K562 (cell line): Measurements from ENCODE around the gene CHSY1. TPM values are rescaled to one million over a fixed set of nuclear protein-coding genes. Genes with fewer than 3 reads are reported as not detected.
A peak's percentile ranks its signal among the peaks of the same experiment; 100 is the strongest.

Source experiments
- ATAC-seq: fragments of 200-7000 bp; cut with Tn5 transposase; 3 replicates; pipeline ENCODE4 v1.9.1; 2020; ENCODE audit warnings: moderate library complexity
- BruUV-seq: library from RNA; stranded (reverse); fragments of 400-500 nt; replicated peaks from 2 replicates; lab custom pipeline; 2021; lab: Mats Ljungman, UMichigan
- CTCF ChIA-PET: fragments of 300-600 bp; formaldehyde crosslinking; extraction: SDS; loops from one replicate; lab custom pipeline; 2021; ENCODE audit warnings: low intra/inter-chr PET ratio; lab: Yijun Ruan, JAX
- POLR2A ChIA-PET: fragments of 300-600, 350-650 bp; sonication (Branson Sonifier 250); formaldehyde crosslinking; extraction: SDS; loops from one replicate; lab custom pipeline; 2021; ENCODE audit warnings: antibody characterized with exemption, inconsistent platforms; lab: Yijun Ruan, JAX
- DNase-seq, 4 experiments: peaks; one replicate each; pipeline versions ENCODE4 v3.0.0 to v3.0.0-alpha.2; 2011 to 2018; ENCODE audit warnings: low spot score in 3 of 4, mixed read lengths in 3 of 4; ENCODE audit errors: extremely low read depth in 1 of 4
- FAIRE-seq: peaks from 2 replicates; lab custom pipeline; 2011; peaks lifted over from hg19 to GRCh38; lab: Jason Lieb, UNC
- H2AFZ ChIP-seq: 2 replicates; pipeline ENCODE4 v1.6.0; 2011; ENCODE audit warnings: low read depth, low read length, control low read depth, inconsistent platforms
- H3K27ac ChIP-seq: fragments of 200-600 bp; 3 replicates; pipeline ENCODE4 v1.8.0; 2011; ENCODE audit warnings: low read depth, mild to moderate bottlenecking, control low read depth, inconsistent platforms, low read length, moderate library complexity, mixed read lengths; ENCODE audit errors: extremely low read depth
- H3K27me3 ChIP-seq, 2 experiments: fragments of 300-600 bp in 1 of 2; 2 replicates in 1 of 2; 3 replicates in 1 of 2; pipeline versions ENCODE4 v1.6.0 to v1.8.0; 2011; ENCODE audit warnings: inconsistent platforms in 2 of 2, low read length in 2 of 2, mild to moderate bottlenecking in 1 of 2, mixed read lengths in 1 of 2, moderate library complexity in 1 of 2; ENCODE audit not compliant: control insufficient read depth in 2 of 2, insufficient read depth in 2 of 2
- H3K36me3 ChIP-seq: fragments of 300-600 bp; 3 replicates; pipeline ENCODE4 v1.8.0; 2011; ENCODE audit warnings: mild to moderate bottlenecking, low read length, inconsistent platforms; ENCODE audit not compliant: control insufficient read depth, insufficient read depth
- H3K4me1 ChIP-seq, 2 experiments: fragments of 200-600 bp in 1 of 2; replicated peaks in 1 of 2; 2 replicates in 1 of 2; 3 replicates in 1 of 2; pipeline versions ENCODE4 v1.5.1 to v1.8.0; 2011; ENCODE audit warnings: inconsistent platforms in 2 of 2, low read length in 2 of 2, mild to moderate bottlenecking in 1 of 2, mixed read lengths in 1 of 2, moderate library complexity in 1 of 2; ENCODE audit not compliant: control insufficient read depth in 2 of 2, insufficient read depth in 2 of 2
- H3K4me2 ChIP-seq: 2 replicates; pipeline ENCODE4 v1.6.1; 2011; ENCODE audit warnings: low read length, control low read depth, inconsistent platforms, mixed read lengths; ENCODE audit not compliant: insufficient read depth
- H3K4me3 ChIP-seq: fragments of 200-600 bp; sonication (generic), shearing (Covaris generic); 2 replicates; pipeline ENCODE4 v1.5.1; 2016; ENCODE audit warnings: control low read depth, inconsistent platforms
- H3K79me2 ChIP-seq: fragments of 200-600 bp; 3 replicates; pipeline ENCODE4 v1.8.0; 2011; ENCODE audit warnings: low read length, inconsistent platforms; ENCODE audit not compliant: control insufficient read depth, insufficient read depth
- H3K9ac ChIP-seq, 2 experiments: 2 replicates each; pipeline versions ENCODE4 v1.6.0 to v1.6.1; 2011; ENCODE audit warnings: low read depth in 2 of 2, low read length in 2 of 2, control low read depth in 1 of 2, inconsistent platforms in 1 of 2, mild to moderate bottlenecking in 1 of 2, mixed read lengths in 1 of 2; ENCODE audit not compliant: insufficient read depth in 1 of 2
- H3K9me1 ChIP-seq: one replicate; pipeline ENCODE4 v1.6.0; 2011; ENCODE audit warnings: inconsistent platforms, mild to moderate bottlenecking, low read length, moderate library complexity; ENCODE audit not compliant: control insufficient read depth, insufficient read depth
- H3K9me3 ChIP-seq: replicated peaks from 2 replicates; pipeline ENCODE4 v1.5.1; 2011; ENCODE audit warnings: low read depth, low read length, inconsistent platforms; ENCODE audit not compliant: control insufficient read depth, insufficient read depth
- H4K20me1 ChIP-seq: replicated peaks from 2 replicates; pipeline ENCODE4 v1.6.1; 2011; ENCODE audit warnings: low read length, inconsistent platforms, mixed read lengths; ENCODE audit not compliant: control insufficient read depth, insufficient read depth
- CC2D1A ChIP-seq: fragments of 450-650 bp; IDR thresholded peaks from 2 replicates; pipeline ENCODE4 v1.6.1; 2017; ENCODE audit warnings: mild to moderate bottlenecking
- CTCF ChIP-seq, 3 experiments: IDR thresholded peaks in 2 of 3; conservative IDR thresholded peaks in 1 of 3; 2 replicates each; pipeline ENCODE4 v1.5.1; 2011 to 2012; ENCODE audit warnings: low read length in 3 of 3, mild to moderate bottlenecking in 3 of 3, control low read depth in 2 of 3, improper control_type of control experiment in 1 of 3, inconsistent platforms in 1 of 3, low read depth in 1 of 3, mixed read lengths in 1 of 3, moderate library complexity in 1 of 3; ENCODE audit not compliant: insufficient read depth in 2 of 3
- MYC ChIP-seq, 2 experiments: fragments of 250-450 bp in 1 of 2; sonication (Bioruptor Pico) in 1 of 2; IDR thresholded peaks; 2 replicates each; pipeline versions ENCODE4 v1.5.1 to v1.6.1; 2012 to 2021; ENCODE audit warnings: low read depth in 2 of 2, borderline replicate concordance in 1 of 2, improper control_type of control experiment in 1 of 2, low read length in 1 of 2, mild to moderate bottlenecking in 1 of 2, moderate library complexity in 1 of 2
- SMAD3 ChIP-seq: fragments of 450-650 bp; formaldehyde crosslinking; conservative IDR thresholded peaks from 2 replicates; pipeline ENCODE4 v1.4.0; 2020; ENCODE audit warnings: mild to moderate bottlenecking
- TBL1XR1 ChIP-seq, 2 experiments: IDR thresholded peaks; 2 replicates each; pipeline ENCODE4 v1.6.1; 2012; ENCODE audit warnings: improper control_type of control experiment in 2 of 2, low read length in 2 of 2, mild to moderate bottlenecking in 1 of 2
- ZNF12 ChIP-seq: sonication (generic); formaldehyde crosslinking; IDR thresholded peaks from 2 replicates; pipeline ENCODE4 v1.4.0; 2020; ENCODE audit warnings: mild to moderate bottlenecking, missing genetic modification reagents
- ZNF57 ChIP-seq: fragments of 450-650 bp; formaldehyde crosslinking; IDR thresholded peaks from 2 replicates; pipeline ENCODE4 v1.4.0; 2020; ENCODE audit warnings: mild to moderate bottlenecking, moderate library complexity
- WGBS: fragments of 100-300 bp; shearing (Covaris generic); methylation state at CpG from one replicate; pipeline ENCODE4 v1.1.6; 2016; ENCODE audit warnings: low coverage, mixed read lengths; ENCODE audit not compliant: insufficient coverage; ENCODE audit errors: missing lambda C conversion rate; 5-methylcytosine and 5-hydroxymethylcytosine counted together
- in situ Hi-C: fragments of 300-500 bp; cut with MboI; formaldehyde crosslinking; loops from 4 replicates; pipeline ENCODE4 v1.15.0; 2018; ENCODE audit warnings: inconsistent platforms, mixed read lengths
- intact Hi-C: fragments of 100-400 bp; cut with micrococcal nuclease; formaldehyde crosslinking; loops from 2 replicates; pipeline ENCODE4 v1.14.2; 2022
- polyA plus RNA-seq, 8 experiments: library from polyadenylated mRNA; depleted of rRNA in 4 of 8; stranded (reverse) in 5 of 8; unstranded in 3 of 8; fragments of >200 nt; fragmentation: Nextera tagmentation in 2 of 8; fragmentation: Illumina TruSeq in 1 of 8; extraction: Ambion mirVana in 2 of 8; extraction: Trizol in 1 of 8; gene quantifications; 2 replicates each; pipeline versions ENCODE4 v1.2.1 to v1.2.3, GENCODE V29; 2011 to 2014; ENCODE audit warnings: inconsistent platforms in 1 of 8, missing spikeins in 1 of 8
- total RNA-seq, 7 experiments: library from RNA; depleted of rRNA in 6 of 7; stranded (reverse); fragments of >200 nt in 6 of 7; fragmentation: Illumina TruSeq in 2 of 7; extraction: Trizol in 2 of 7; gene quantifications; 2 replicates each; pipeline versions ENCODE4 v1.2.1 to v1.2.3, GENCODE V29; 2011 to 2021; ENCODE audit warnings: low replicate concordance in 1 of 7

CHSY1 gene
- total and polyA plus RNA-seq, 9 of the 15 experiments (the other 6 are each of a cell fraction or from before 2014, with no cell fraction given): 7.0 to 16.4 (median 13.4) TPM

GRCh38 chr15:101153801-101154656 lies 97.8 kb downstream of the CHSY1 start:
- BruUV-seq: no TSS peak
- no peak overlapping the region for H3K27ac ChIP-seq
- H3K4me1 ChIP-seq: peaks cover 13 to 18% of the 10 kb centered on the region in 2 experiments
- no peaks in the 10 kb centered on the region for H4K20me1 ChIP-seq
- no peak for TF ChIP-seq ZNF57 (CRISPR knock-in tag)
- TF ChIP-seq ZNF12: no peak
- DNase-seq (no peak), FAIRE-seq (no peak), ATAC-seq (no peak)
- CTCF ChIA-PET: no interaction called here
- H3K27me3 ChIP-seq: no peaks in the 10 kb centered on the region
- no peaks in the 10 kb centered on the region for H3K9me3 ChIP-seq
- H3K79me2 ChIP-seq: no peaks in the 10 kb centered on the region
- POLR2A ChIA-PET: interaction anchor here (2.0 kb wide), 1 partner anchor 14 kb away, joined by 6 read pairs; no protein-coding TSS in a partner anchor
- H3K9me1 ChIP-seq: no peaks in the 10 kb centered on the region
- WGBS: 60% methylated on average over 18 of the region's 19 CpGs
- H3K36me3 ChIP-seq: no peaks in the 10 kb centered on the region
- in situ Hi-C loops: no loop called here
- peak overlapping the region in 1 of 2 experiments; percentile 26; a peak in 1 of 4 replicates for H3K9ac ChIP-seq
- no peak overlapping the region for H3K4me2 ChIP-seq
- intact Hi-C loops: no loop called here
- H3K4me3 ChIP-seq: no peak overlapping the region
- no peak overlapping the region for H2AFZ ChIP-seq

- H3K27ac ChIP-seq: no peak overlapping the region
- 33% methylated on average over 8 of the region's 10 CpGs for WGBS
- H3K79me2 ChIP-seq: no peaks in the 10 kb centered on the region
- intact Hi-C loops: no loop called here
- H4K20me1 ChIP-seq: no peaks in the 10 kb centered on the region
- H3K9me1 ChIP-seq: no peaks in the 10 kb centered on the region
- no peak overlapping the region for H3K4me2 ChIP-seq
- DNase-seq (peak; percentile 37 to 56 (median 44)), ATAC-seq (peak; percentile 81), FAIRE-seq (peak; percentile 79)
- TF ChIP-seq SMAD3 (CRISPR knock-in tag) (no peak), CTCF (IDR thresholded peaks at IDR 0.05 in 2 of 3, conservative IDR thresholded peaks at IDR 0.05 in 1 of 3; ENCODE audit: insufficient read depth in 2 of 3, low read depth in 1 of 3, low read length in 3 of 3) (peak; percentile 47 to 63 (median 53)), CC2D1A (no peak), ZNF12 (peak; percentile 93), TBL1XR1 (IDR thresholded peaks at IDR 0.05; ENCODE audit: low read length in 2 of 2) (no peak), MYC (IDR thresholded peaks at IDR 0.05; ENCODE audit: low read depth, low read length) (no peak), MYC (CRISPR knock-in tag; IDR thresholded peaks at IDR 0.05; ENCODE audit: borderline replicate concordance, low read depth) (no peak)
- H3K9ac ChIP-seq: peak overlapping the region in 1 of 2 experiments; percentile 59; a peak in 2 of 4 replicates
- POLR2A ChIA-PET: interaction anchor here (2.0 kb wide), 1 partner anchor 15 kb away, joined by 6 read pairs; no protein-coding TSS in a partner anchor
- no TSS peak for BruUV-seq
- in situ Hi-C loops: no loop called here
- H2AFZ ChIP-seq: no peak overlapping the region
- H3K27me3 ChIP-seq: no peaks in the 10 kb centered on the region
- no peaks in the 10 kb centered on the region for H3K9me3 ChIP-seq
- H3K4me3 ChIP-seq: no peak overlapping the region
- CTCF ChIA-PET: no interaction called here
- peaks cover 21 to 26% of the 10 kb centered on the region in 2 experiments for H3K4me1 ChIP-seq
- H3K36me3 ChIP-seq: no peaks in the 10 kb centered on the region
These were observed 98.9 kb downstream of the CHSY1 start for GRCh38 chr15:101152914-101153313.
